A549 (cell line): ENCODE data around the gene FMNL2. TPM values are rescaled to one million over a fixed set of nuclear protein-coding genes. Genes with fewer than 3 reads are reported as not detected.

ENCODE experiments used
- ATAC-seq, 2 experiments: fragments of 200-7000 bp in 1 of 2; fragments of >200 bp in 1 of 2; cut with Nextera tagmentation in 1 of 2; cut with Tn5 transposase in 1 of 2; 3 replicates each; pipeline versions ENCODE4 v1.8.0 to v1.9.1; 2018 to 2020; ENCODE audit warnings: mild to moderate bottlenecking in 1 of 2, moderate library complexity in 1 of 2
- CTCF ChIA-PET: fragments of 300-600 bp; sonication (Branson Sonifier 250); formaldehyde crosslinking; extraction: SDS; loops from one replicate; lab custom pipeline; 2021; ENCODE audit warnings: antibody characterized with exemption, inconsistent platforms; lab: Yijun Ruan, JAX
- POLR2A ChIA-PET: fragments of 350-600 bp; formaldehyde crosslinking; extraction: SDS; loops from one replicate; lab custom pipeline; 2021; ENCODE audit warnings: antibody characterized with exemption, inconsistent platforms; lab: Yijun Ruan, JAX
- DNase-seq, 2 experiments: peaks; one replicate each; pipeline versions ENCODE4 v3.0.0 to v3.0.0-alpha.2; 2011 to 2016; ENCODE audit warnings: low read depth in 1 of 2, low spot score in 1 of 2
- FAIRE-seq: peaks from 2 replicates; lab custom pipeline; 2011; peaks lifted over from hg19 to GRCh38; lab: Jason Lieb, UNC
- H3K27ac ChIP-seq, 2 experiments: fragments of >200 bp; sonication (Bioruptor Twin); formaldehyde crosslinking; 3 replicates each; pipeline ENCODE4 v1.5.1; 2016 to 2017
- H3K4me1 ChIP-seq: fragments of >200 bp; sonication (Bioruptor Twin); formaldehyde crosslinking; 3 replicates; pipeline ENCODE4 v1.6.1; 2016
- H3K4me2 ChIP-seq: fragments of >200 bp; sonication (Bioruptor Twin); formaldehyde crosslinking; 3 replicates; pipeline ENCODE4 v1.6.1; 2016
- H3K4me3 ChIP-seq: fragments of >200 bp; sonication (Bioruptor Twin); formaldehyde crosslinking; 3 replicates; pipeline ENCODE4 v1.5.1; 2016
- H3K9me3 ChIP-seq: fragments of >200 bp; sonication (Bioruptor Twin); formaldehyde crosslinking; 3 replicates; pipeline ENCODE4 v1.6.1; 2016
- BCL3 ChIP-seq: fragments of >200 bp; sonication (Bioruptor Twin); formaldehyde crosslinking; IDR thresholded peaks from 3 replicates; pipeline ENCODE4 v1.6.1; 2016
- CBX8 ChIP-seq: fragments of 200-600 bp; sonication (generic); IDR thresholded peaks from 2 replicates; pipeline ENCODE4 v1.6.1; 2016
- E2F6 ChIP-seq: IDR thresholded peaks from 2 replicates; pipeline ENCODE4 v1.6.1; 2012; ENCODE audit warnings: low read depth, borderline replicate concordance
- ELK1 ChIP-seq: fragments of 150-350 bp; IDR thresholded peaks from 2 replicates; pipeline ENCODE4 v1.6.1; 2014; ENCODE audit warnings: low read depth, mild to moderate bottlenecking, low read length
- EP300 ChIP-seq, 2 experiments: fragments of >200 bp; sonication (Bioruptor Twin); formaldehyde crosslinking; IDR thresholded peaks; 2 replicates in 1 of 2; 3 replicates in 1 of 2; pipeline ENCODE4 v1.6.1; 2016 to 2017
- ESRRA ChIP-seq: fragments of 150-350 bp; IDR thresholded peaks from 2 replicates; pipeline ENCODE4 v1.6.1; 2014; ENCODE audit warnings: mild to moderate bottlenecking, low read length, borderline replicate concordance
- FOSL2 ChIP-seq, 2 experiments: fragments of 450-650 bp in 1 of 2; fragments of >200 bp in 1 of 2; sonication (Bioruptor Twin) in 1 of 2; formaldehyde crosslinking; IDR thresholded peaks; 2 replicates each; pipeline versions ENCODE4 v1.5.0 to v1.6.1; 2016 to 2020; ENCODE audit warnings: mild to moderate bottlenecking in 1 of 2, moderate library complexity in 1 of 2
- FOXS1 ChIP-seq: fragments of 250-450 bp; sonication (Bioruptor Pico); IDR thresholded peaks from 2 replicates; pipeline ENCODE4 v1.5.0; 2020; ENCODE audit warnings: mild to moderate bottlenecking, moderate library complexity
- JUN ChIP-seq, 2 experiments: fragments of >200 bp; sonication (Bioruptor Twin); formaldehyde crosslinking; IDR thresholded peaks; 2 replicates in 1 of 2; 3 replicates in 1 of 2; pipeline ENCODE4 v1.6.1; 2016 to 2017
- MAFK ChIP-seq: fragments of 450-650 bp; IDR thresholded peaks from 2 replicates; pipeline ENCODE4 v1.6.1; 2014; ENCODE audit not compliant: partially characterized antibody
- MAZ ChIP-seq: fragments of 150-350 bp; IDR thresholded peaks from 2 replicates; pipeline ENCODE4 v1.6.1; 2014; ENCODE audit warnings: antibody characterized with exemption, low read depth, low read length, borderline replicate concordance
- NPAS2 ChIP-seq: fragments of 250-450 bp; sonication (Bioruptor Pico); IDR thresholded peaks from 2 replicates; pipeline ENCODE4 v1.8.0; 2022; ENCODE audit warnings: mild to moderate bottlenecking, moderate library complexity, borderline replicate concordance
- PHF8 ChIP-seq: fragments of 200-600 bp; sonication (generic); IDR thresholded peaks from 2 replicates; pipeline ENCODE4 v1.6.1; 2016; ENCODE audit warnings: low read depth, mild to moderate bottlenecking, antibody characterized with exemption, moderate library complexity, borderline replicate concordance
- POLR2A ChIP-seq: IDR thresholded peaks from 2 replicates; pipeline ENCODE4 v1.6.1; 2012; ENCODE audit warnings: mild to moderate bottlenecking, low read length
- POLR2AphosphoS2 ChIP-seq: conservative IDR thresholded peaks from 2 replicates; pipeline ENCODE4 v1.6.1; 2012; ENCODE audit warnings: low read length, improper control_type of control experiment, inconsistent platforms
- RAD21 ChIP-seq, 2 experiments: fragments of >200 bp in 1 of 2; sonication (Bioruptor Twin) in 1 of 2; formaldehyde crosslinking in 1 of 2; IDR thresholded peaks in 1 of 2; conservative IDR thresholded peaks in 1 of 2; 2 replicates in 1 of 2; 3 replicates in 1 of 2; pipeline ENCODE4 v1.6.1; 2012 to 2018; ENCODE audit warnings: inconsistent platforms in 1 of 2
- RCOR1 ChIP-seq: fragments of 150-350 bp; IDR thresholded peaks from 2 replicates; pipeline ENCODE4 v1.6.1; 2014; ENCODE audit warnings: antibody characterized with exemption, low read length, low read depth
- RNF2 ChIP-seq: fragments of 200-600 bp; sonication (generic); IDR thresholded peaks from 2 replicates; pipeline ENCODE4 v1.6.1; 2016; ENCODE audit warnings: low read depth, mild to moderate bottlenecking, antibody characterized with exemption, moderate library complexity, borderline replicate concordance
- USF2 ChIP-seq: fragments of 450-650 bp; IDR thresholded peaks from 2 replicates; pipeline ENCODE4 v1.6.1; 2014; ENCODE audit warnings: antibody characterized with exemption
- ZC3H11A ChIP-seq: fragments of 450-650 bp; IDR thresholded peaks from 2 replicates; pipeline ENCODE4 v1.6.1; 2014; ENCODE audit warnings: antibody characterized with exemption, mild to moderate bottlenecking
- ZFP36 ChIP-seq: fragments of 450-650 bp; IDR thresholded peaks from 2 replicates; pipeline ENCODE4 v1.6.1; 2014; ENCODE audit warnings: borderline replicate concordance; ENCODE audit not compliant: partially characterized antibody
- WGBS: methylation state at CpG from one replicate; pipeline ENCODE4 v1.1.6; 2017; ENCODE audit errors: missing lambda C conversion rate; 5-methylcytosine and 5-hydroxymethylcytosine counted together
- polyA plus RNA-seq, 4 experiments: library from polyadenylated mRNA; depleted of rRNA in 3 of 4; stranded (reverse); fragments of >200 nt; fragmentation: RNase III in 1 of 4; extraction: RNeasy Plus Mini Kit Qiagen cat#74134 plus additional on column Dnase treatment in 1 of 4; gene quantifications; 2 replicates in 3 of 4; 3 replicates in 1 of 4; pipeline ENCODE4 v1.2.3, GENCODE V29; 2011 to 2017
- TF ChIP-seq, protein P1 (sequence below): IDR thresholded peaks from 2 replicates; pipeline ENCODE4 v1.6.1; 2012
- TF ChIP-seq, protein P2 (sequence below): fragments of >200 bp; sonication (Bioruptor Twin); formaldehyde crosslinking; IDR thresholded peaks from 2 replicates; pipeline ENCODE4 v1.6.1; 2016

FMNL2 gene
- polyA plus RNA-seq, 2 of the 4 experiments (the other 2 are of a cell fraction), result 27.9 to 36.5 TPM

DNA sequence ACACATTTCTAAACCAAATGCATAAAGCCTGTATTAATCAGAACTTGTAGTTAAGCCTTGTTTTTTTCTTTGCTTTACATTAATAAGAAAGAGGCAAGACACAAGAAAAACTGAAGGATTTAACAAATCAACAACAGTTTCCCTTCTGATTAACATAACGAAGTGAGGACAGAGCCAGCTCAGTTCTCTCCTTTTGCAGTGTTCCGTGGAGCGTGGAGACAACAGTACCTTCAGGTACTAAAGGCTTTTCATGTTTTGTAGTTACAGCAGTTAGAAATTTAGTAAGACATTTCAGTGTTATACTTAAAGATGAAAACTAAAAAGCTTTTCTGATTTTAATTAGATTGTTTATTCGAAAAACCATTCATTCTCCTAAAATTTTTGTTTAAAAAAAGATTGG lies 115.2 kb downstream of the FMNL2 start:
- DNase-seq (no peak), ATAC-seq (no peak), FAIRE-seq (no peak)
- H3K4me3 ChIP-seq, result no peak overlapping the region
- 91% methylated on average over 4 of the region's 4 CpGs for WGBS
- TF ChIP-seq MAZ (no peak), ZFP36 (no peak), ZC3H11A (no peak), CBX8 (no peak), USF2 (no peak), PHF8 (no peak), FOXS1 (CRISPR knock-in tag) (no peak), E2F6 (no peak), RAD21 (conservative IDR thresholded peaks at IDR 0.05 in 1 of 2, IDR thresholded peaks at IDR 0.05 in 1 of 2) (no peak), JUN (IDR thresholded peaks at IDR 0.05) (no peak), ELK1 (no peak), MAFK (no peak), FOSL2 (IDR thresholded peaks at IDR 0.05) (no peak), FOSL2 (CRISPR knock-in tag; IDR thresholded peaks at IDR 0.05) (no peak), RNF2 (no peak), POLR2A (no peak), POLR2AphosphoS2 (no peak), RCOR1 (no peak)
- TF ChIP-seq, protein P1, sequence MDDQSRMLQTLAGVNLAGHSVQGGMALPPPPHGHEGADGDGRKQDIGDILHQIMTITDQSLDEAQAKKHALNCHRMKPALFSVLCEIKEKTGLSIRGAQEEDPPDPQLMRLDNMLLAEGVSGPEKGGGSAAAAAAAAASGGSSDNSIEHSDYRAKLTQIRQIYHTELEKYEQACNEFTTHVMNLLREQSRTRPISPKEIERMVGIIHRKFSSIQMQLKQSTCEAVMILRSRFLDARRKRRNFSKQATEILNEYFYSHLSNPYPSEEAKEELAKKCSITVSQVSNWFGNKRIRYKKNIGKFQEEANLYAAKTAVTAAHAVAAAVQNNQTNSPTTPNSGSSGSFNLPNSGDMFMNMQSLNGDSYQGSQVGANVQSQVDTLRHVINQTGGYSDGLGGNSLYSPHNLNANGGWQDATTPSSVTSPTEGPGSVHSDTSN, result no peak
- TF ChIP-seq, protein P2, sequence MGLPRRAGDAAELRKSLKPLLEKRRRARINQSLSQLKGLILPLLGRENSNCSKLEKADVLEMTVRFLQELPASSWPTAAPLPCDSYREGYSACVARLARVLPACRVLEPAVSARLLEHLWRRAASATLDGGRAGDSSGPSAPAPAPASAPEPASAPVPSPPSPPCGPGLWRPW, result no peak
- TF ChIP-seq, all 56 proteins: peak for 0
- Histone ChIP-seq H3K9me3 (no peaks in the 10 kb centered on the region), H3K27ac (no peak overlapping the region), H3K4me2 (no peak overlapping the region), H3K4me1 (peaks cover 30% of the 10 kb centered on the region)
- ChIA-PET POLR2A (no interaction called here), CTCF (interaction anchor here (0.9 to 1.0 kb wide), 2 partner anchors 15 to 32 kb away, joined by 3 to 4 read pairs; no protein-coding TSS in a partner anchor)

- Histone ChIP-seq H3K4me2 (no peak overlapping the region), H3K4me1 (peaks cover 19% of the 10 kb centered on the region), H3K4me3 (no peak overlapping the region), H3K27ac (peak overlapping the region in 1 of 2 experiments; percentile 48; a peak in 2 of 6 replicates), H3K9me3 (no peaks in the 10 kb centered on the region)
- CTCF ChIA-PET, result no interaction called here
- WGBS, result 86% methylated on average over 13 of the region's 13 CpGs
- FAIRE-seq (no peak), ATAC-seq (no peak), DNase-seq (no peak)
- POLR2A ChIA-PET, result no interaction called here
- no peak for TF ChIP-seq BCL3
- TF ChIP-seq NPAS2 (CRISPR knock-in tag), result no peak
- no peak for TF ChIP-seq FOSL2 (IDR thresholded peaks at IDR 0.05)
- TF ChIP-seq FOSL2 (CRISPR knock-in tag; IDR thresholded peaks at IDR 0.05), result no peak
- no peak for TF ChIP-seq RCOR1
- no peak for TF ChIP-seq POLR2A
- no peak for TF ChIP-seq EP300 (IDR thresholded peaks at IDR 0.05)
- no peak for TF ChIP-seq POLR2AphosphoS2
- no peak for TF ChIP-seq ESRRA
- TF ChIP-seq MAFK, result no peak
These were observed 117.4 kb downstream of the FMNL2 start for GRCh38 chr2:152452256-152452973.
